ENCODE data around the gene LITAFD.

DNA sequence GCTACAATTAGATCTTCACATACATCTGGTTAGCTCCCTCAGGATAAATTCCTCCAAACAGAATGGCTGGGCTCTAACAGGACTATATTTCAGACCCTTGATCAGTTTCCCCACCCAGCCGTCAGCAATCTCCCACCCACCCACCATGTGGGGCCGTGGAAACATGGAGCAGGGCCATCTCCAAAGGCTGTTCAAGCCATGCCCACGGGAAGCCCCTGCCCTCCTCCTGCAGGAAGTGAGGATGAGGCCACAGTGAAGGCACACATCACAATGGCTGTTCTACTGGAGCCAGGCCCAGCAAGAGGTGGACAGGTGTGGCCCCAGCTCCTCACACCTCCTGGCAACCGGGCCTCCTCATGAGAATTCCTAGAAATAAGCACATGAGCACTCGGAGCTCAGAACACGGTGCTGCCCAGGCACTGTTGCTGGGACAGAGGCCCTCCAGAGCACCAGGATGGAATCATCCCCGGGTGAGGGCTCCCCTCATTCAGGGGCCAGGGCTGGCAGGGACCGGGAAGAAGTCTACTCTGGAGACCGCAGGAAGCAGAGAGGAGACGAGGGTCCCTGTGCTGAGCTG is at the start of gene LITAFD:
- TF ChIP-seq, protein P1, sequence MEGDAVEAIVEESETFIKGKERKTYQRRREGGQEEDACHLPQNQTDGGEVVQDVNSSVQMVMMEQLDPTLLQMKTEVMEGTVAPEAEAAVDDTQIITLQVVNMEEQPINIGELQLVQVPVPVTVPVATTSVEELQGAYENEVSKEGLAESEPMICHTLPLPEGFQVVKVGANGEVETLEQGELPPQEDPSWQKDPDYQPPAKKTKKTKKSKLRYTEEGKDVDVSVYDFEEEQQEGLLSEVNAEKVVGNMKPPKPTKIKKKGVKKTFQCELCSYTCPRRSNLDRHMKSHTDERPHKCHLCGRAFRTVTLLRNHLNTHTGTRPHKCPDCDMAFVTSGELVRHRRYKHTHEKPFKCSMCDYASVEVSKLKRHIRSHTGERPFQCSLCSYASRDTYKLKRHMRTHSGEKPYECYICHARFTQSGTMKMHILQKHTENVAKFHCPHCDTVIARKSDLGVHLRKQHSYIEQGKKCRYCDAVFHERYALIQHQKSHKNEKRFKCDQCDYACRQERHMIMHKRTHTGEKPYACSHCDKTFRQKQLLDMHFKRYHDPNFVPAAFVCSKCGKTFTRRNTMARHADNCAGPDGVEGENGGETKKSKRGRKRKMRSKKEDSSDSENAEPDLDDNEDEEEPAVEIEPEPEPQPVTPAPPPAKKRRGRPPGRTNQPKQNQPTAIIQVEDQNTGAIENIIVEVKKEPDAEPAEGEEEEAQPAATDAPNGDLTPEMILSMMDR (IDR thresholded peaks at IDR 0.05), result no peak
- TF ChIP-seq POLR2AphosphoS5 (IDR thresholded peaks at IDR 0.05), result no peak
